Endometrial microvascular endothelial cells (primary cell): ENCODE measurements around the gene OR2T12. TPM values are rescaled to one million over a fixed set of nuclear protein-coding genes. Genes with fewer than 3 reads are reported as not detected.
"Not testable (repeated sequence)": the region's sequence is repeated elsewhere in the genome, so short reads cannot be mapped to it uniquely, and the experiment has no call there.

ENCODE experiments used
- in situ Hi-C: cut with HindIII; loops from 2 replicates; pipeline ENCODE4 v1.10.0; 2017; ENCODE audit warnings: low sequenced_read_pairs, low pct_unique_long_range_greater_than_20kb; ENCODE audit errors: inconsistent ontology term
- total RNA-seq: library from RNA; depleted of rRNA; stranded (reverse); fragments of >200 nt; gene quantifications from one replicate; pipeline ENCODE4 v1.2.3, GENCODE V29; 2015; ENCODE audit errors: inconsistent ontology term

The OR2T12 gene, protein sequence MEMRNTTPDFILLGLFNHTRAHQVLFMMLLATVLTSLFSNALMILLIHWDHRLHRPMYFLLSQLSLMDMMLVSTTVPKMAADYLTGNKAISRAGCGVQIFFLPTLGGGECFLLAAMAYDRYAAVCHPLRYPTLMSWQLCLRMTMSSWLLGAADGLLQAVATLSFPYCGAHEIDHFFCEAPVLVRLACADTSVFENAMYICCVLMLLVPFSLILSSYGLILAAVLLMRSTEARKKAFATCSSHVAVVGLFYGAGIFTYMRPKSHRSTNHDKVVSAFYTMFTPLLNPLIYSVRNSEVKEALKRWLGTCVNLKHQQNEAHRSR
- not detected for total RNA-seq

DNA sequence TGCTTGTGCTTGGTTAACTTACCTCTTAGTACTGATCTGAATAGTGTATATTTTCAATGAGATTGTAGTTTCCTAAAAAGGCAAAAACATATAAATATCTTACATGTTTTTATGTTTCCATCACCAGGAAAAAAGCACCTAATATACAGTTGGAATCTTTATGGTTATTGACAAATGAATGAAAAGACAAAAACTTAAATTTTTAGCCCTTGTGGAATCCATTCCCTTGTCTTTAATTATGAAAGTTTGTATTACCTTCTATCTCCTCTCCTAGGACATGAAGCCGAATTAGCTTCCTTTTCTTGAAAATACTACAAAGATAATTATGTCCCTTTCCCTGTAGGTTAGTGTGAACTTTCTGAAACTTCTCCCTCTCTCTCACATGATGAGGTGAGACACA is at the start of gene OR2T12:
Gene OR2T12 (minus strand): TSS at position 101 of the 400 bp plus-strand sequence. CDS start 7,846 bp downstream, outside the sequence.
- in situ Hi-C loops: no loop called here

DNA sequence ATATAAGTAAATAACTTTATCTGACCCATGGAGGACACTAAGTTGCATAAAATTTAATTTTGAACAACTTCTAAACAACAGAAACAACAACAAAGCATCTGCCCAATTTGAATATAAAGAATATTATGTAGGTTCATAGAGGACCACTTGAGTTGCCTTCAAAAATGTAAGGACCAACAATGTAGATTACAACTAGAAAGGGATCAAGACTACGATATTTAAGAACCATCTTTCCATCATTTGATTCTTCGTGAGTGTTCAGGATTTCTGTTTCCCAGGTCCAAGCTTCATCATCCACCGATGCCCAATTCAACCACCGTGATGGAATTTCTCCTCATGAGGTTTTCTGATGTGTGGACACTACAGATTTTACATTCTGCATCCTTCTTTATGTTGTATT is 45.3 kb upstream of the OR2T12 start, which contains the start of gene OR14C36:
Gene OR14C36 (plus strand): TSS at position 301 of the 400 bp plus-strand sequence. CDS start 0 bp downstream, at position 301.
- in situ Hi-C loops: no loop called here

GRCh38 chr1:248343451-248343850 is 40.2 kb upstream of the OR2T12 start:
- in situ Hi-C loops: no loop called here

- in situ Hi-C loops: no loop called here
Observed at GRCh38 chr1:248324468-248324867, 21.2 kb upstream of the OR2T12 start, which contains the start of gene OR2M7. TSS of gene OR2M7 (minus strand) at chr1:248324568. CDS start at chr1:248324568, 0 bp downstream.

GRCh38 chr1:248316796-248317195 is 13.6 kb upstream of the OR2T12 start:
- in situ Hi-C loops: no loop called here

DNA sequence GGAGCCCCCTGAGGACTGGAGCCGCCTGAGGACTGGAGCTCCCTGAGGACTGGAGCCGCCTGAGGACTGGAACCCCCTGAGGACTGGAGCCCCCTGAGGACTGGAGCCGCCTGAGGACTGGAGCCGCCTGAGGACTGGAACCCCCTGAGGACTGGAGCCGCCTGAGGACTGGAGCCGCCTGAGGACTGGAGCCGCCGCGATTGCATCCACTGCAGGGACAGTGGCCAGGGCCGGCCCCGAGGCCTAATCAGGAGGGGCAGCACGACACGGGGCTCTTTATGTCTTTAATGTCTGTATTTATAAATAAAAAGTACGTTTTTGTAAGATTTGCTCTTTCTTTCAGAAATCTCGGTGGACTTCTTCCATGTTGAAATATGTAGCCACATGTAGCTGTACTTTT is 3.5 kb upstream of the OR2T12 start:
- in situ Hi-C loops: not testable (repeated sequence)

GRCh38 chr1:248306103-248306502 is 2.9 kb upstream of the OR2T12 start:
- in situ Hi-C loops: no loop called here

GRCh38 chr1:248305672-248306071 is 2.4 kb upstream of the OR2T12 start:
- in situ Hi-C loops: not testable (repeated sequence)

- in situ Hi-C loops: no loop called here
Observed at GRCh38 chr1:248288391-248288790, 14.8 kb downstream of the OR2T12 start.

GRCh38 chr1:248277876-248278275 is 25.3 kb downstream of the OR2T12 start, which contains the start of gene OR2T33:
TSS of gene OR2T33 (minus strand) at chr1:248277976. CDS start at chr1:248273814, 4,162 bp downstream.
- in situ Hi-C loops: no loop called here

- in situ Hi-C loops: not testable (repeated sequence)
Observed at GRCh38 chr1:248273225-248273624, 30.0 kb downstream of the OR2T12 start.

- in situ Hi-C loops: no loop called here
Observed at GRCh38 chr1:248268178-248268577, 35.0 kb downstream of the OR2T12 start.

- in situ Hi-C loops: not testable (repeated sequence)
Observed at GRCh38 chr1:248259309-248259708, 43.9 kb downstream of the OR2T12 start.

DNA sequence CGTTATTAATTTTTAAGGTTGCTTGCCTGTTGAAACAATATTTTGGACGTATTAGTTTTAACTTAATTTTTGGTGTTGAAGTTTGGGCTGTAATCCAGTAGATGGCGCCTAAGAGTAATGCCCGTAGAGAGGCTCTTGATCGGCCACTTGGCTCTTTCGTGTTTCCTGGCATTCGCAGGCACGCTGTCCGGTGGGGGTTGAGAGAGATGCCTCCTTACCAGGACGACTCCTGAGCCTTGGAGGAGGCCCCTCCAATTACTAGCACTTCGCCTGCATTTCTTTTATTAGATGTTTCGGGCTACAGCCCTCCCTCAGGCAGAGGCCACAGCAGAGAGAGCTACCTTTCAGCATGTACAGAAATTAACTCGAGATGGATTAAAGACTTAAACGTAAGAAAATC is 60.0 kb downstream of the OR2T12 start:
- in situ Hi-C loops: no loop called here

Other genes starting within 250 kb of the OR2T12 start
- not detected for gene OR2L13, start 208.2 kb downstream of the OR2T12 start, total RNA-seq
- not detected for gene OR2M5, start 158.3 kb downstream of the OR2T12 start, total RNA-seq
- gene OR2M2, start 128.6 kb downstream of the OR2T12 start, total RNA-seq: not detected
- not detected for gene OR2M3, start 106.2 kb downstream of the OR2T12 start, total RNA-seq
- not detected for gene OR2M4, start 72.0 kb downstream of the OR2T12 start, total RNA-seq
- gene OR2T33, start 25.4 kb downstream of the OR2T12 start, total RNA-seq: not detected
- gene OR2M7, start 21.1 kb upstream of the OR2T12 start, total RNA-seq: not detected
- gene OR14C36, start 45.4 kb upstream of the OR2T12 start, total RNA-seq: not detected
- not detected for gene OR2T4, start 58.2 kb upstream of the OR2T12 start, total RNA-seq
- not detected for gene OR2T6, start 72.3 kb upstream of the OR2T12 start, total RNA-seq
- not detected for gene OR2T1, start 99.6 kb upstream of the OR2T12 start, total RNA-seq
- gene OR2T2, start 142.2 kb upstream of the OR2T12 start, total RNA-seq: not detected
- not detected for gene OR2T3, start 169.9 kb upstream of the OR2T12 start, total RNA-seq
- gene OR2T5, start 185.2 kb upstream of the OR2T12 start, total RNA-seq: not detected
- gene OR2G6, start 204.6 kb upstream of the OR2T12 start, total RNA-seq: not detected